Activated CD4-positive, alpha-beta memory T cell treated with anti-CD3 and anti-CD28 coated beads for 36 hours (primary cell): ENCODE data around the gene TEX38. TPM values are rescaled to one million over a fixed set of nuclear protein-coding genes. Genes with fewer than 3 reads are reported as not detected.

ENCODE experiments used
- CTCF ChIA-PET: fragments of 350-600 bp; sonication (Branson Sonifier 250); formaldehyde crosslinking; loops from one replicate; lab custom pipeline; 2021; ENCODE audit warnings: antibody characterized with exemption, inconsistent platforms; lab: Charles Lee
- POLR2A ChIA-PET: fragments of 350-600 bp; sonication (Branson Sonifier 250); formaldehyde crosslinking; loops from one replicate; lab custom pipeline; 2021; ENCODE audit warnings: antibody characterized with exemption; lab: Charles Lee
- DNase-seq: peaks from one replicate; pipeline ENCODE4 v3.0.0-alpha.2; 2020
- H3K27ac Mint-ChIP-seq: one replicate; pipeline ENCODE4 v1.8.0; 2021; ENCODE audit warnings: mixed read lengths
- H3K27me3 Mint-ChIP-seq: one replicate; pipeline ENCODE4 v1.8.0; 2021; ENCODE audit warnings: mixed read lengths
- H3K36me3 Mint-ChIP-seq: one replicate; pipeline ENCODE4 v1.8.0; 2021; ENCODE audit warnings: mixed read lengths
- H3K4me1 Mint-ChIP-seq: one replicate; pipeline ENCODE4 v1.8.0; 2021; ENCODE audit warnings: low read depth, mixed read lengths
- H3K4me3 Mint-ChIP-seq: one replicate; pipeline ENCODE4 v1.8.0; 2021; ENCODE audit warnings: mild to moderate bottlenecking, mixed read lengths
- H3K9me3 Mint-ChIP-seq: one replicate; pipeline ENCODE4 v1.8.0; 2021; ENCODE audit warnings: mixed read lengths
- intact Hi-C: fragments of 100-400 bp; cut with micrococcal nuclease; formaldehyde crosslinking; loops from one replicate; pipeline ENCODE4 v1.15.1; 2023
- total RNA-seq, 2 experiments: library from RNA; stranded (reverse); gene quantifications; one replicate each; pipeline ENCODE4 v1.2.3, GENCODE V29; 2021

The TEX38 gene
- under 1 TPM in 1 of 2 experiments, not detected in 1; 0.21 TPM for total RNA-seq

DNA sequence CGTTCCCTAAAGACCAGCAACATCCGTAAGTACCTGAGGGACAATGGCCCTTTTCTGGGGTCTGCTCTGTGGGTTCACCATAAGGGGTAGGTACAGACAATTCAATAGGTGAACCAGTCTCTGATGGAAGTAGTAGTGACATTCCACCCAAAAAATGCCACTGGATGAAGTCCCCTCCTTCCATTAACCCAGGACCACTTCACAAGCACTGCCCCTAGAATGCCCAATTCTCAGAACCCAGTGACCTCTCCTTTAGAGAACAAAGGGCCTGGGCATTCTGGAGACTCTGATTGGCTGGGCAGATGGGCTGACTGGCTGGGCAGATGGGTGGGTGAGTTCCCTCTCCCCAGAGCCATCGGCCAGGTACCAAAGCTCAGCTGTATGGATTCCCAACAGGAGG, at the start of gene TEX38:
Gene TEX38, plus strand, starts transcription at position 301 of the 400 bp plus-strand sequence. Its CDS starts 81 bp downstream, at position 382.
- CTCF ChIA-PET, result no interaction called here
- Mint-ChIP-seq H3K4me3 (no peak within 1 kb of the TSS), H3K36me3 (peaks cover 8% of the 10 kb centered on the region), H3K9me3 (no peaks in the 10 kb centered on the region), H3K4me1 (peaks cover 34% of the 10 kb centered on the region), H3K27me3 (no peaks in the 10 kb centered on the region), H3K27ac (no peak within 1 kb of the TSS)
- intact Hi-C loops, result no loop called here
- POLR2A ChIA-PET, result no interaction called here
- DNase-seq, result no peak

GRCh38 chr1:46621930-46622329, 49.7 kb upstream of the TEX38 start:
- Mint-ChIP-seq H3K4me3 (no peak overlapping the region), H3K27me3 (no peaks in the 10 kb centered on the region), H3K4me1 (peaks cover 13% of the 10 kb centered on the region), H3K27ac (no peak overlapping the region), H3K36me3 (no peaks in the 10 kb centered on the region), H3K9me3 (no peaks in the 10 kb centered on the region)
- ChIA-PET CTCF (interaction anchor here (1.0 to 2.1 kb wide), 3 partner anchors 101 to 105 kb away, joined by 3 to 10 read pairs (median 4); no protein-coding TSS in a partner anchor), POLR2A (no interaction called here)
- intact Hi-C loops, result loop anchor here (1.0 kb wide), 1 partner anchor 103 kb away; no protein-coding TSS in a partner anchor
- DNase-seq, result no peak

GRCh38 chr1:46622344-46622743, 49.3 kb upstream of the TEX38 start:
- H3K4me1 Mint-ChIP-seq, result peaks cover 9% of the 10 kb centered on the region
- intact Hi-C loops, result loop anchor here (1.0 kb wide), 1 partner anchor 103 kb away; no protein-coding TSS in a partner anchor
- H3K36me3 Mint-ChIP-seq, result no peaks in the 10 kb centered on the region
- POLR2A ChIA-PET, result no interaction called here
- no peaks in the 10 kb centered on the region for H3K9me3 Mint-ChIP-seq
- DNase-seq, result peak; percentile 33
- no peaks in the 10 kb centered on the region for H3K27me3 Mint-ChIP-seq
- CTCF ChIA-PET, result interaction anchor here (1.0 to 2.1 kb wide), 3 partner anchors 101 to 104 kb away, joined by 3 to 10 read pairs (median 4); no protein-coding TSS in a partner anchor
- no peak overlapping the region for H3K27ac Mint-ChIP-seq
- H3K4me3 Mint-ChIP-seq, result no peak overlapping the region

DNA sequence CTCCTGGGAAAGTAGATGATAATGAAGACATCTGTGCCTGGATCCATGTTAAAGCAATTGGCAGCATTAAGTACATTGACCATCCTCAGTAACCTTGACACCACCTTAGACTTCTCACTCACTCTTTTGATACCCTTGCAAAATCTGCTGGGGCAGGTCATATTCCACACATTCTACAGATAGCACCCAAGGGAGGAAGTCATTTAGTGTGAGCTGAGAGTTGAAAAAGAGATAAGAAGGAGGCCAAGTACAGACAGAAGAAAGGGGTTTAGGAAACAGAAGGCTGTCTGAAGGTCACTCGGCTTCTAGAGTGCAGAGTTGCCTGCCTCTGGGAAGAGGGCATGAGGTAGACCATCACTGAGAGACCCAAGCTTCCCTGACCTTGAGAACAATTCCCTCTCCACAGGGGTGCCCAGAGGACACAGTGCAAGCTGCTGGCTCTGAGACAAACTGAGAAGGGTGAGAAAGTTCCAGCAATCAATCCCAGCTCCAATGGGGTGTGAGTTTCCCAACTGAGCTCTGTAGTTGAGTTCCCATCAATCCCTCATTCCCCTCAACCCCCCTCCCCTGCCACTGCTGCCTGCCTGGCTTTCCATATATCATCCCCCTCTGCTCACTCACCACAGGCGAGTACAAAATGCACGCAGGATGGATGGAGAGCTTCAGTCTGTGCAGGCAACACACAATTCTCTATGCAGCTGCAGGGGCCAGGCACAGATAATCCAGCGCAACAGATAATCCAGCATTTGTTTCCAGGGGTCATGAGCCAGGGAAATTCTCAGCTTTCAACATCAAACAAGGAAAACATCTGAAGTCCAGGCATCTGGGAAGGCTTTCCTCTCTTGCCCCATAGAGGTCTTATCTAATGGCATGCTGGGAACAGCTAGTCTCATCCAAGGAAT, 47.7 kb upstream of the TEX38 start:
- DNase-seq, result no peak
- Mint-ChIP-seq H3K36me3 (no peaks in the 10 kb centered on the region), H3K4me3 (no peak overlapping the region), H3K27ac (no peak overlapping the region), H3K9me3 (no peaks in the 10 kb centered on the region), H3K27me3 (no peaks in the 10 kb centered on the region), H3K4me1 (peaks cover 2% of the 10 kb centered on the region)
- ChIA-PET CTCF (interaction anchor here (1.1 to 2.1 kb wide), 2 partner anchors 20 to 101 kb away, joined by 4 to 10 read pairs; partner anchors contain the start of gene MKNK1), POLR2A (no interaction called here)
- intact Hi-C loops, result no loop called here

- peaks cover 4% of the 10 kb centered on the region for H3K36me3 Mint-ChIP-seq
- no peaks in the 10 kb centered on the region for H3K4me1 Mint-ChIP-seq
- no peak overlapping the region for H3K27ac Mint-ChIP-seq
- no peaks in the 10 kb centered on the region for H3K9me3 Mint-ChIP-seq
- CTCF ChIA-PET, result no interaction called here
- DNase-seq, result no peak
- POLR2A ChIA-PET, result no interaction called here
- H3K4me3 Mint-ChIP-seq, result no peak overlapping the region
- H3K27me3 Mint-ChIP-seq, result no peaks in the 10 kb centered on the region
- intact Hi-C loops, result no loop called here
Observed at GRCh38 chr1:46630719-46631118, 40.9 kb upstream of the TEX38 start.

DNA sequence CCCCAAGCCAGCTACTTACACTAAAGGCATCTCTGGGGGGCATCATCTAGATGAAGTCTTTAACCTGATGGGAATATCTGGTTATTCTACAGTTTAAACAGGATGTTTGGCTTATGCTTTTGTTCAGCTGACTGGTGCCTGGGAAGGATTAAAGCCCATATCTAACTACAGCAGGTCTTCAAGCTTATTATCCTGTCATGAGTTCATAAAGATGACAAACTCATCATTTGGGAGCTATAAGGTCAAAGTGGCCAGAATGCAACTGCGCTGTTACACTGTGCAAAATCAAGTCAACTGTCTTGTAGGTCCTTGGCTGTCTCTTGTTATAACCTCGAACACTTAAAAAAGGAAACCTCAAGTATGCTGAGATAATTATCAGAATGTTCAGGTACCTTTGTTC, 36.4 kb upstream of the TEX38 start:
- DNase-seq, result no peak
- H3K27ac Mint-ChIP-seq, result no peak overlapping the region
- ChIA-PET POLR2A (interaction anchor here (0.8 kb wide), 1 partner anchor 9 kb away, joined by 3 read pairs; no protein-coding TSS in a partner anchor), CTCF (interaction anchor here (1.4 kb wide), 1 partner anchor 16 kb away, joined by 3 read pairs; no protein-coding TSS in a partner anchor)
- H3K9me3 Mint-ChIP-seq, result no peaks in the 10 kb centered on the region
- H3K36me3 Mint-ChIP-seq, result peaks cover 15% of the 10 kb centered on the region
- intact Hi-C loops, result no loop called here
- no peaks in the 10 kb centered on the region for H3K27me3 Mint-ChIP-seq
- no peaks in the 10 kb centered on the region for H3K4me1 Mint-ChIP-seq
- H3K4me3 Mint-ChIP-seq, result no peak overlapping the region

DNA sequence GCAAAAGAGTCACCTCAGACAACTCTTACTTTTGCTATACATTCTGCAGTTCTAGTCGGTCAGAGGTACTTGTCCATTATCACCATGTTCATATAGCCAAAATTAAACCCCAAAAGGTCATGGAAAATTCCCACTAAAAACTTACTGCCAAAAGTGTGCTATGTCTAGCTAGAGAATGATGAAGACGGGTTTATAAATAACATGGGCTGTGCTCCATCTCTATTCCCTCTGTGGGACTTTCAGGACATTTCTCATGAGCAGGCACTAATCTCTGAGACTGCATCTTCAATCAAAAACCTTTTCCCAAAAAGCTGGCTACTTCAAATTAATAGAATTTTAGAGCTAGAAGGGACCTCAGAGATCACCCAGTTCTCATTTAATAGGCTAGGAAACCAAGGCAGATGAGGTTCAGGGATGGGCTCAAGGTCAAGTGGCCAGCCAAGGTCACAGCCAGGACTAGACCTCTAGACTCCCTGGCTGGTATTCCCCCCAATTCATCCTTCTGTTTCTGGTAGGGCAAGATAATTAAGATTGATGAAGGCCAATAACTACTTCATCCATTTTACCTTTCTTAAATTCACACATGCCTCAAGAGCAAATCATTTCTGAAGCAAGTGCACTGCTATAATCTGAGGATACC, 34.1 kb upstream of the TEX38 start:
- no peak for DNase-seq
- Mint-ChIP-seq H3K27me3 (no peaks in the 10 kb centered on the region), H3K9me3 (no peaks in the 10 kb centered on the region), H3K4me3 (no peak overlapping the region), H3K36me3 (peaks cover 22% of the 10 kb centered on the region), H3K4me1 (no peaks in the 10 kb centered on the region), H3K27ac (no peak overlapping the region)
- intact Hi-C loops, result no loop called here
- ChIA-PET POLR2A (no interaction called here), CTCF (interaction anchor here (0.6 kb wide), 1 partner anchor 23 kb away, joined by 7 read pairs; no protein-coding TSS in a partner anchor)

- no peaks in the 10 kb centered on the region for H3K9me3 Mint-ChIP-seq
- POLR2A ChIA-PET, result no interaction called here
- intact Hi-C loops, result no loop called here
Observed at GRCh38 chr1:46638921-46639320, 32.7 kb upstream of the TEX38 start.

DNA sequence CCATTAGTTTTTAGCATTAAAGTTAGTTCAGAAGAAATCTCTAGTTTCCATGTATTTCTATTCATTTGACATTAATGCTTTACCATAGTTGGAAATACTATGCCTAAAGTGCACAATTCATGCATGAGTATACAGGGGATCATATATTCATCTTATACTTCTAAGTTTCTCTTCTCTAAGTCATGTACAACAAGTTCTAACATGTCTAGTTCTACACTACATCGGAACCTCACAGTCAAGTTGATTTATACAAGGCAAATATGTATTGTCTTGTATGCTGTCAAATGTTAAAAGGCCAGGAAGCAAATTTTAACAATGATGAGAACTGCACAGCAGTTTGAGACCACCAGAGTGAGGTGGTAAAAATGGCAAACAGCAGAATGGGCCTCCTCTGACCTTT, 32.1 kb upstream of the TEX38 start:
- H3K4me3 Mint-ChIP-seq, result no peak overlapping the region
- DNase-seq, result no peak
- no peak overlapping the region for H3K27ac Mint-ChIP-seq
- intact Hi-C loops, result no loop called here
- ChIA-PET POLR2A (no interaction called here), CTCF (no interaction called here)
- H3K9me3 Mint-ChIP-seq, result no peaks in the 10 kb centered on the region
- H3K27me3 Mint-ChIP-seq, result no peaks in the 10 kb centered on the region
- no peaks in the 10 kb centered on the region for H3K4me1 Mint-ChIP-seq
- H3K36me3 Mint-ChIP-seq, result peaks cover 21% of the 10 kb centered on the region

More at GRCh38 chr1:46638921-46639320, 32.7 kb upstream of the TEX38 start:
- Mint-ChIP-seq H3K4me3 (no peak overlapping the region), H3K4me1 (no peaks in the 10 kb centered on the region), H3K36me3 (peaks cover 21% of the 10 kb centered on the region), H3K27ac (no peak overlapping the region), H3K27me3 (no peaks in the 10 kb centered on the region)
- CTCF ChIA-PET, result no interaction called here
- no peak for DNase-seq

GRCh38 chr1:46642115-46642680, 29.5 kb upstream of the TEX38 start:
- H3K4me1 Mint-ChIP-seq, result peaks cover 7% of the 10 kb centered on the region
- intact Hi-C loops, result no loop called here
- H3K36me3 Mint-ChIP-seq, result peaks cover 27% of the 10 kb centered on the region
- no peaks in the 10 kb centered on the region for H3K27me3 Mint-ChIP-seq
- POLR2A ChIA-PET, result no interaction called here
- DNase-seq, result no peak
- H3K4me3 Mint-ChIP-seq, result no peak overlapping the region
- H3K27ac Mint-ChIP-seq, result no peak overlapping the region
- H3K9me3 Mint-ChIP-seq, result no peaks in the 10 kb centered on the region
- CTCF ChIA-PET, result no interaction called here

- Mint-ChIP-seq H3K27ac (no peak overlapping the region), H3K36me3 (peaks cover 31% of the 10 kb centered on the region), H3K27me3 (no peaks in the 10 kb centered on the region), H3K4me3 (no peak overlapping the region), H3K9me3 (peaks cover 4% of the 10 kb centered on the region), H3K4me1 (peaks cover 11% of the 10 kb centered on the region)
- CTCF ChIA-PET, result no interaction called here
- intact Hi-C loops, result no loop called here
- POLR2A ChIA-PET, result interaction anchor here (0.6 to 0.7 kb wide), 2 partner anchors 8 to 15 kb away, joined by 3 read pairs; no protein-coding TSS in a partner anchor
- DNase-seq, result no peak
Observed at GRCh38 chr1:46643368-46643775, 28.3 kb upstream of the TEX38 start.

DNA sequence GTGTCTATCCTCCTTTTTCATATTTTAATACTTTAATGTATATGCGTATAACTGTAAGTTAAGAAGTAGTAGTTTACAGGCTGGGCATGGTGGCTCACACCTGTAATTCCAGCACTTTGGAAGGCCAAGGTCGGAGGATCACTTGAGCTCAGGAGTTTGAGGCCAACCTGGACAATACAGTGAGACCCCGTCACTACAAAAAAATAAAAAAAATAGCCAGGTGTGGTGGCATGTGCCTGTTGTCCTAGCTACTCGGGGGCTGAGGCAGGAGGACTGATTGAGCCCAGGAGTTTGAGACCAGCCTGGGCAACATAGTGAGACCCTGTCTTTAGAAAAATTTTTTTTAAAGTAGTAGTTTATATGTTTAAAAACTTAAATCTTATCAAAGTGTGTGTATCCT, 25.8 kb upstream of the TEX38 start:
- no peaks in the 10 kb centered on the region for H3K27me3 Mint-ChIP-seq
- ChIA-PET POLR2A (no interaction called here), CTCF (interaction anchor here (1.1 kb wide), 1 partner anchor 20 kb away, joined by 3 read pairs; no protein-coding TSS in a partner anchor)
- H3K4me3 Mint-ChIP-seq, result no peak overlapping the region
- peaks cover 4% of the 10 kb centered on the region for H3K9me3 Mint-ChIP-seq
- intact Hi-C loops, result no loop called here
- DNase-seq, result no peak
- H3K27ac Mint-ChIP-seq, result no peak overlapping the region
- H3K4me1 Mint-ChIP-seq, result peaks cover 11% of the 10 kb centered on the region
- H3K36me3 Mint-ChIP-seq, result peaks cover 40% of the 10 kb centered on the region
